ENCODE data around the gene GHRHR.

Gene GHRHR

GRCh38 chr7:30987178-30987577, 23.4 kb downstream of the GHRHR start:
- no peak overlapping the region for H3K4me3 ChIP-seq (ENCODE audit: low read depth, low read length)
- TF ChIP-seq CTCF (IDR thresholded peaks at IDR 0.05; ENCODE audit: insufficient read depth, low read depth, low read length, missing control alignments): no peak
- DNase-seq (ENCODE audit: low read depth): no peak

GRCh38 chr7:30987936-30988335, 24.2 kb downstream of the GHRHR start:
- no peak overlapping the region for H3K4me3 ChIP-seq (ENCODE audit: low read depth, low read length)
- DNase-seq (ENCODE audit: low read depth): no peak
- no peak for TF ChIP-seq CTCF (IDR thresholded peaks at IDR 0.05; ENCODE audit: insufficient read depth, low read depth, low read length, missing control alignments)

DNA sequence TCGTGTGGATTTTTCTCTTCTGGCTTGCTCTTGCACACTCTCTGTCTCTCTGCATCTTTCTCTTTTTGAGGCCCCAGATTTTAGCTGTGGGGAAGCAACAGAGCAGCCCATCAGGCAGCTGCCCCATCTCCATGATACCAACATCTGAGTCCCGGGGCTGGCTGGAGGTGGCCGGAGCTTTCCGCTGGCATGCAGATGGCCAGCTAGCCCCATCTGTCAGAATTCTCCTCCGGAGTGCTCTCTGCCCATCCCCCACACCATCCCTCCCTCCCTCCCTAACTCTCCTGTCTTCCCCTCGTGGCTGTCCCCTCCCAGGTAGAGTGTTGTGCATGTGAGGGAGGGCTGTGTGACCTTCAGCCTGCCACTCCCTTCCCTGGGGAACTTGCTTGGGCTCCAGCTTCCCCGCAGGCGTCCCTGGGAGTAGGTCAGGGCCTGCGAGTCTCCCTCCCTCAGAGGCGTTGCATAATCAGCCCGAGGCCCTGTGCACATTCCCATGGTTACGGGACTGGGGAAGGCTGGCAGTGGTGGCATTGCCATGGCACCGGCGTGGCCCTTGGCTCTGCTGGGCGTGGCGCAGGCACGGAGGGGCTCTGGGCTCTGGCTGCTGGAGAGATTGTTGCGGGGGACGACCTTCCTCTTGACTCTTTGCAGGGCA, 24.7 kb downstream of the GHRHR start:
- DNase-seq (ENCODE audit: low read depth): no peak
- no peak overlapping the region for H3K4me3 ChIP-seq (ENCODE audit: low read depth, low read length)
- no peak for TF ChIP-seq CTCF (IDR thresholded peaks at IDR 0.05; ENCODE audit: insufficient read depth, low read depth, low read length, missing control alignments)

GRCh38 chr7:30989008-30989823, 25.5 kb downstream of the GHRHR start:
- DNase-seq (ENCODE audit: low read depth): no peak
- H3K4me3 ChIP-seq (ENCODE audit: low read depth, low read length): no peak overlapping the region
- TF ChIP-seq CTCF (IDR thresholded peaks at IDR 0.05; ENCODE audit: insufficient read depth, low read depth, low read length, missing control alignments): no peak

DNA sequence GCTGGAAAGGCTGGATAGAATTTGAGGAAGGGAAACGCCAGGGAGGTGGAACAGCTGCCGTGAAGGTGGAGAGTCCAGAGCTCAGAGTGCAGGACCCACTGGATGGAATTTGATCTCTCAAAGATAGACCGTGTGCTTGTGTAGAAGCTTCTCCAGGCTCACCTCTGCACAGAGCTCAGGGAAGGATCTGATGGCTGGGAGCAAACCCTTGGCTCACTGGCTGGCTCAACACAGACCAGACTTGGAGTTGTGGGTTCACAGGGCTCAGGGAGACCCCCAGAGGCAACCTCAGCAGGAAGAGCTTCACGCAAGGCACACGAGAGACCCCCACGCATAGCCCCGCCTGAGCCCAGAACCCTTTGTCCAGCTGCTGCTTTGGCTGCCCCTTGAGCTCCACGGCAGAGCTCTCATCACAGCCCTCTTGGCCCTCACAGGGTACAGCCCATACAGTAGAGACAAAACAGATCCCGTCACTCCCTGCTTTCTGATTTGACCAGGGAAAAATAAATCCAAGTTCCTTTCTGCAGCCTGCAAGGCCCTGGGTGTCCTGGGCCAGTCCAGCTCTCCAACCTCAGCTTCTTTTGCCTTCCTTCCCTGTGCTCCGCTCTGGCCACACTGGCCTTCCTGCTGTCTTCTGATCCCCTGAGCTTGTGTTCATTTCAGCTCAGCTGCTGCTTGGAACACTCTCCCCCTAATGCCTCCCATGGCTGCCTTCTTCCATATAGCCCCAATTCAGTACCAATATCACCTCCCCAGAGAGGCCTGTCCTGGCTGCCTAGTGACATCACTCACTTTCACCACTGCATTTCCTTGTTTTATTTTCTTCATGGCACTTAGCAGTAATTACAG, 26.3 kb downstream of the GHRHR start:
- DNase-seq (ENCODE audit: low read depth): no peak
- no peak overlapping the region for H3K4me3 ChIP-seq (ENCODE audit: low read depth, low read length)
- TF ChIP-seq CTCF (IDR thresholded peaks at IDR 0.05; ENCODE audit: insufficient read depth, low read depth, low read length, missing control alignments): no peak

- no peak for DNase-seq (ENCODE audit: low read depth)
- no peak overlapping the region for H3K4me3 ChIP-seq (ENCODE audit: low read depth, low read length)
- TF ChIP-seq CTCF (IDR thresholded peaks at IDR 0.05; ENCODE audit: insufficient read depth, low read depth, low read length, missing control alignments): no peak
Observed at GRCh38 chr7:30990673-30991170, 27.0 kb downstream of the GHRHR start.
